Neuronal stem cell (in vitro differentiated cells): ENCODE measurements around the gene FGF7.

Experiments used
- DNase-seq: peaks from one replicate; pipeline ENCODE4 v3.0.0-alpha.2; 2013; ENCODE audit warnings: low spot score
- H2AFZ ChIP-seq: one replicate; pipeline ENCODE4 v1.6.1; 2013; ENCODE audit warnings: mild to moderate bottlenecking, low read length, inconsistent platforms
- H2AK5ac ChIP-seq: 2 replicates; pipeline ENCODE4 v1.6.1; 2013; ENCODE audit warnings: low read depth, mild to moderate bottlenecking, inconsistent platforms, low read length, moderate library complexity, mixed read lengths
- H2BK120ac ChIP-seq: 2 replicates; pipeline ENCODE4 v1.6.1; 2013; ENCODE audit warnings: low read depth, mild to moderate bottlenecking, inconsistent platforms, low read length, moderate library complexity, mixed read lengths
- H2BK12ac ChIP-seq: one replicate; pipeline ENCODE4 v1.6.1; 2013; ENCODE audit warnings: low read length, inconsistent platforms
- H2BK15ac ChIP-seq: 2 replicates; pipeline ENCODE4 v1.6.1; 2013; ENCODE audit warnings: mild to moderate bottlenecking, low read length, inconsistent platforms, mixed read lengths
- H2BK5ac ChIP-seq: one replicate; pipeline ENCODE4 v1.6.1; 2013; ENCODE audit warnings: inconsistent platforms, mild to moderate bottlenecking, low read length, moderate library complexity
- H3K14ac ChIP-seq: one replicate; pipeline ENCODE4 v1.6.1; 2013; ENCODE audit warnings: low read length, inconsistent platforms
- H3K18ac ChIP-seq: 2 replicates; pipeline ENCODE4 v1.6.1; 2013; ENCODE audit warnings: low read length, inconsistent platforms
- H3K23ac ChIP-seq: 2 replicates; pipeline ENCODE4 v1.6.1; 2013; ENCODE audit warnings: low read depth, mild to moderate bottlenecking, mixed read lengths, low read length, inconsistent platforms; ENCODE audit not compliant: poor library complexity
- H3K27ac ChIP-seq: replicated peaks from 3 replicates; pipeline ENCODE4 v1.5.1; 2013; ENCODE audit warnings: low read length, inconsistent platforms
- H3K27me3 ChIP-seq, 3 experiments: 2 replicates each; pipeline ENCODE4 v1.6.1; 2013; ENCODE audit warnings: low read length in 3 of 3, mild to moderate bottlenecking in 2 of 3, inconsistent platforms in 1 of 3, low read depth in 1 of 3, mixed read lengths in 1 of 3, moderate library complexity in 1 of 3; ENCODE audit not compliant: control insufficient read depth in 3 of 3, insufficient read depth in 3 of 3
- H3K36me3 ChIP-seq, 2 donors: replicated peaks in 1 of 2; 2 replicates each; pipeline ENCODE4 v1.6.1; 2013; ENCODE audit warnings: low read length in 2 of 2; ENCODE audit not compliant: control insufficient read depth in 2 of 2, insufficient read depth in 2 of 2
- H3K4ac ChIP-seq: 2 replicates; pipeline ENCODE4 v1.6.1; 2013; ENCODE audit warnings: inconsistent platforms, mild to moderate bottlenecking, low read length, moderate library complexity
- H3K4me1 ChIP-seq, 2 donors: 1 replicate in 1 of 2; 2 replicates in 1 of 2; pipeline ENCODE4 v1.6.1; 2013; ENCODE audit warnings: low read length in 2 of 2, low read depth in 1 of 2; ENCODE audit not compliant: control insufficient read depth in 2 of 2, insufficient read depth in 1 of 2
- H3K4me2 ChIP-seq: one replicate; pipeline ENCODE4 v1.6.1; 2013; ENCODE audit warnings: mild to moderate bottlenecking, low read length, inconsistent platforms; ENCODE audit not compliant: insufficient read depth, poor library complexity, severe bottlenecking
- H3K4me3 ChIP-seq, 2 donors: 2 replicates each; pipeline ENCODE4 v1.5.1; 2013; ENCODE audit warnings: low read length in 2 of 2, mild to moderate bottlenecking in 2 of 2, inconsistent platforms in 1 of 2, moderate library complexity in 1 of 2
- H3K79me1 ChIP-seq: one replicate; pipeline ENCODE4 v1.6.1; 2013; ENCODE audit warnings: low read depth, mild to moderate bottlenecking, inconsistent platforms, low read length, moderate library complexity
- H3K9ac ChIP-seq: one replicate; pipeline ENCODE4 v1.6.1; 2013; ENCODE audit warnings: mild to moderate bottlenecking, low read depth, low read length, inconsistent platforms; ENCODE audit not compliant: poor library complexity
- H3K9me3 ChIP-seq, 2 donors: replicated peaks in 1 of 2; 2 replicates each; pipeline versions ENCODE3 to v1.6.1; 2013; ENCODE audit warnings: low read length in 2 of 2, mild to moderate bottlenecking in 2 of 2, inconsistent platforms in 1 of 2, low read depth in 1 of 2, mixed read lengths in 1 of 2, moderate library complexity in 1 of 2; ENCODE audit not compliant: control insufficient read depth in 2 of 2, insufficient read depth in 1 of 2
- H4K8ac ChIP-seq: one replicate; pipeline ENCODE4 v1.6.1; 2013; ENCODE audit warnings: low read depth, mild to moderate bottlenecking, inconsistent platforms, low read length, moderate library complexity
- H4K91ac ChIP-seq: one replicate; pipeline ENCODE4 v1.6.1; 2013; ENCODE audit warnings: low read length, low read depth, mild to moderate bottlenecking, inconsistent platforms; ENCODE audit not compliant: poor library complexity
- whole genome bisulfite sequencing, 2 donors: extraction: QIAGEN DNeasy Blood & Tissue Kit; methylation state at CpG; one replicate each; pipeline ENCODE4 v1.1.7; 2013; ENCODE audit warnings: missing lambda C conversion rate in 2 of 2, mixed read lengths in 1 of 2; ENCODE audit not compliant: insufficient read length in 2 of 2, insufficient replicate concordance in 1 of 2; ENCODE audit errors: extremely low coverage in 2 of 2; 5-methylcytosine and 5-hydroxymethylcytosine counted together

The FGF7 gene

DNA sequence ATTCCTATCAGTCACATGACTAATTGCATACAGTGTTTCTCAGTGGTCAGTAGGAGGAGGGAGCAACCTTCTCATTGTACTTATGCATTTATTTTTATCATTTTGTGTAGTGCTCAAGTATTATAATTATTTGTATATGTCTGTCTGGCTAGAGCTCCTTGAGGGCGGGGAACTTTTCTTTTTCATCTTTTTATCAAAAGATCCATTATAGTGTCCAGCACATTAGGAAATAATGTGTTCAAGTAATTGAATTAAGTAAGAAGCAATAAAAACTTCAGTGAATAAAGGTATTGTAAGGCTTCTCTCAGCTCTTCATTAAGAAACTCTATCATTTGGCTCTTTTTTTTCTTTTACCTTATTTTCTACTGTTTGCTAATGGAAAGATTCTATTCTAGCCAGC lies 18.8 kb downstream of the FGF7 start:
- H3K27ac ChIP-seq, result no peak overlapping the region
- H2AFZ ChIP-seq, result no peak overlapping the region
- H3K27me3 ChIP-seq, result no peaks in the 10 kb centered on the region
- no peaks in the 10 kb centered on the region for H3K79me1 ChIP-seq
- H3K4me1 ChIP-seq, result no peaks in the 10 kb centered on the region
- H3K23ac ChIP-seq, result no peak overlapping the region
- H2AK5ac ChIP-seq, result no peak overlapping the region
- no peak overlapping the region for H3K9ac ChIP-seq
- H4K91ac ChIP-seq, result no peak overlapping the region
- H2BK5ac ChIP-seq, result no peak overlapping the region
- no peak overlapping the region for H2BK12ac ChIP-seq
- no peak for DNase-seq
- WGBS, 2 donors, result no CpG with 5 or more reads among the region's 1 CpG
- H4K8ac ChIP-seq, result no peak overlapping the region
- no peak overlapping the region for H3K14ac ChIP-seq
- no peaks in the 10 kb centered on the region for H3K9me3 ChIP-seq
- no peak overlapping the region for H3K4ac ChIP-seq
- H3K36me3 ChIP-seq, result no peaks in the 10 kb centered on the region
- H2BK120ac ChIP-seq, result no peak overlapping the region
- H3K18ac ChIP-seq, result no peak overlapping the region
- no peak overlapping the region for H2BK15ac ChIP-seq
- no peak overlapping the region for H3K4me2 ChIP-seq
- H3K4me3 ChIP-seq, result no peak overlapping the region

DNA sequence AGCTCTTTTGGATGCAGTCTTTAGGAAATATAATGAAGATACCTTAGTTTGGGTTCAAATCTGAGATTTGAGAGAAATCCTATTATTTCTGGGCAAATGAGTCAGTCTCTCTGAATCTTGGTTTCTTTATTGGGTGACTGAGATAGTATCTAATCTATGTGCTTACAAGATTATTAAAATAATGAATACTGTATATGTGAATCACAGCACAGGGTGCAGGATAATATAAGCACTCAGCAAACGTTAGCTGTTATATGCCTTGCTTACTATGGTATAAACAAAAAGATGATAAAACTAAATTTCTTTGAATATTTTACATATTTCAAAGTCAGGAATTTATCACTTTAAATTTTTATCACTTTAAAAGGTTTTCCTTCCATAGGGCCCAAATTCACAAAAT lies 29.6 kb downstream of the FGF7 start:
- H3K4me1 ChIP-seq, result no peaks in the 10 kb centered on the region
- no peak overlapping the region for H2BK120ac ChIP-seq
- no peak overlapping the region for H3K4me3 ChIP-seq
- no peaks in the 10 kb centered on the region for H3K27me3 ChIP-seq
- H3K4ac ChIP-seq, result no peak overlapping the region
- no peak overlapping the region for H3K4me2 ChIP-seq
- no peak overlapping the region for H2BK5ac ChIP-seq
- no peaks in the 10 kb centered on the region for H3K79me1 ChIP-seq
- no peak overlapping the region for H3K9ac ChIP-seq
- no peaks in the 10 kb centered on the region for H3K9me3 ChIP-seq
- no peak overlapping the region for H2AFZ ChIP-seq
- H4K91ac ChIP-seq, result no peak overlapping the region
- no peak overlapping the region for H3K27ac ChIP-seq
- no peak overlapping the region for H2BK12ac ChIP-seq
- H2AK5ac ChIP-seq, result no peak overlapping the region
- WGBS, 2 donors, result no CpG with 5 or more reads among the region's 1 CpG
- DNase-seq, result no peak
- no peak overlapping the region for H2BK15ac ChIP-seq
- no peak overlapping the region for H4K8ac ChIP-seq
- H3K18ac ChIP-seq, result no peak overlapping the region
- no peaks in the 10 kb centered on the region for H3K36me3 ChIP-seq
- no peak overlapping the region for H3K23ac ChIP-seq
- H3K14ac ChIP-seq, result no peak overlapping the region

DNA sequence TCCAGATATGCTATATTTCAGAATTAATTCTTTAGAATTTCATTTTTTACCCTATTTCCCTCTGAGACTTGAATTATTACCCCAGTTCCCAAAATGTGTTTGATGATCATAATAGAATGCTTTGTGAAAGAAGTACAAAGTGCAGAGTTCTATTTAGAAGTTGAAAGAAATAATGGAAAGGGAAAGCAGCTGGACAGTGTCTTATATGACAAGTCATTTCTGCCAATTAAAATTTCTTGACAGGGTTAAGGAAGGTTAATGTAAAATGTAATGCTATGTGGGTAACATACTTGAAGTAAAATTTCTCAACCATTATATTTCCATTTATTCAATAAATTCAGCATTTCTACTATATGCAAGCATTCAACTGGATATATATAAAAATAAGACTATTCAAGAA lies 33.1 kb downstream of the FGF7 start:
- Histone ChIP-seq H3K4me1 (no peaks in the 10 kb centered on the region), H2AK5ac (no peak overlapping the region), H3K27ac (no peak overlapping the region), H3K9ac (no peak overlapping the region), H3K23ac (no peak overlapping the region), H3K4ac (no peak overlapping the region), H3K4me2 (no peak overlapping the region), H2BK120ac (no peak overlapping the region), H4K8ac (no peak overlapping the region), H2BK5ac (no peak overlapping the region), H4K91ac (no peak overlapping the region), H2AFZ (no peak overlapping the region), H3K27me3 (no peaks in the 10 kb centered on the region), H3K36me3 (no peaks in the 10 kb centered on the region), H3K18ac (no peak overlapping the region), H2BK15ac (no peak overlapping the region), H2BK12ac (no peak overlapping the region), H3K9me3 (no peaks in the 10 kb centered on the region), H3K14ac (no peak overlapping the region), H3K79me1 (no peaks in the 10 kb centered on the region), H3K4me3 (no peak overlapping the region)
- DNase-seq, result no peak

DNA sequence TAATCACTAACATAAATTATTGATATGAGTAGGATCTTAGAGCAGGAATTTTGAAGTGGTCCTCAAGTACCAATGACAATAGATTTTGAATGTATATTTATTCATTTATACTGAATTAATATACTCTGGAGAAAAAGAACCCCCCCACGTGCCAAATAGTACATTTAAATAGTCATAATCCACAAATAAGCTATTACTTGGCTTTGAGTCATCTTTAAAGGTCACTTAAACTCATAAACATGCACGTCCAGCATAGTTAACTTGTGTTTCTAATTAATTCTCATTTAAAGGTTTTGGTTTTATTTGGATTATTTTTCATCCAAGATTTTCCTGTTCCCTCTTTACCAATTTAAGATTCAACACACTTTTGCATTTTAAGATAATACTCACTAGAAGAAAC lies 35.1 kb downstream of the FGF7 start:
- Histone ChIP-seq H3K9ac (no peak overlapping the region), H2BK15ac (no peak overlapping the region), H4K91ac (no peak overlapping the region), H3K14ac (no peak overlapping the region), H3K36me3 (no peaks in the 10 kb centered on the region), H4K8ac (no peak overlapping the region), H3K4ac (no peak overlapping the region), H2AK5ac (no peak overlapping the region), H3K4me1 (no peaks in the 10 kb centered on the region), H3K4me2 (no peak overlapping the region), H3K79me1 (no peaks in the 10 kb centered on the region), H2AFZ (no peak overlapping the region), H2BK120ac (no peak overlapping the region), H2BK5ac (no peak overlapping the region), H2BK12ac (no peak overlapping the region), H3K9me3 (no peaks in the 10 kb centered on the region), H3K4me3 (no peak overlapping the region), H3K27me3 (no peaks in the 10 kb centered on the region), H3K18ac (no peak overlapping the region), H3K27ac (no peak overlapping the region), H3K23ac (no peak overlapping the region)
- WGBS, 2 donors, result no CpG with 5 or more reads among the region's 2 CpGs
- DNase-seq, result no peak
